IPS-NIHi7 (cell line): ENCODE measurements around the gene EEF1E1.

Experiments
- DNase-seq: peaks from one replicate; pipeline ENCODE4 v3.0.0; 2012; ENCODE audit warnings: mixed read lengths; ENCODE audit errors: extremely low spot score

EEF1E1 gene

GRCh38 chr6:8087870-8088754, 14.2 kb downstream of the EEF1E1 start:
- no peak for DNase-seq

- no peak for DNase-seq
These were observed 15.5 kb downstream of the EEF1E1 start for GRCh38 chr6:8086755-8087306.

- DNase-seq, result no peak
These were observed 17.3 kb downstream of the EEF1E1 start for GRCh38 chr6:8085053-8085511.

GRCh38 chr6:8084586-8084985, 17.8 kb downstream of the EEF1E1 start:
- no peak for DNase-seq

- DNase-seq, result no peak
These were observed 19.1 kb downstream of the EEF1E1 start for GRCh38 chr6:8082954-8083858.

GRCh38 chr6:8082572-8082953, 19.8 kb downstream of the EEF1E1 start:
- DNase-seq, result no peak

- no peak for DNase-seq
These were observed 21.8 kb downstream of the EEF1E1 start for GRCh38 chr6:8080362-8081151.

- DNase-seq, result no peak
These were observed 23.2 kb downstream of the EEF1E1 start for GRCh38 chr6:8079126-8079525.

GRCh38 chr6:8077991-8078390, 24.4 kb downstream of the EEF1E1 start:
- DNase-seq, result no peak

- DNase-seq, result no peak
These were observed 26.6 kb downstream of the EEF1E1 start for GRCh38 chr6:8075704-8076103.

- no peak for DNase-seq
These were observed 27.2 kb downstream of the EEF1E1 start for GRCh38 chr6:8075185-8075584.

GRCh38 chr6:8074213-8074612, 28.1 kb downstream of the EEF1E1 start:
- no peak for DNase-seq

- DNase-seq, result no peak
These were observed 28.6 kb downstream of the EEF1E1 start for GRCh38 chr6:8073758-8074157.

GRCh38 chr6:8070718-8071117, 31.6 kb downstream of the EEF1E1 start:
- DNase-seq, result no peak

GRCh38 chr6:8069631-8070284, 32.6 kb downstream of the EEF1E1 start:
- DNase-seq, result no peak

GRCh38 chr6:8069151-8069550, 33.2 kb downstream of the EEF1E1 start:
- DNase-seq, result no peak

- DNase-seq, result no peak
These were observed 36.2 kb downstream of the EEF1E1 start for GRCh38 chr6:8066108-8066507.

GRCh38 chr6:8065519-8065911, 36.8 kb downstream of the EEF1E1 start:
- DNase-seq, result no peak

- no peak for DNase-seq
These were observed 37.5 kb downstream of the EEF1E1 start for GRCh38 chr6:8064638-8065518.
